HEK293 (cell line): ENCODE measurements around the gene LAMA2.

Experiments used
- ZBTB21 ChIP-seq: fragments of 450-650 bp; formaldehyde crosslinking; IDR thresholded peaks from 2 replicates; pipeline ENCODE4 v1.5.1; 2017; ENCODE audit warnings: missing biosample characterization, missing genetic modification characterization
- ZEB2 ChIP-seq: fragments of 450-650 bp; formaldehyde crosslinking; IDR thresholded peaks from 2 replicates; pipeline ENCODE4 v1.5.1; 2016; ENCODE audit warnings: missing biosample characterization, missing genetic modification characterization
- ZNF423 ChIP-seq: fragments of 450-650 bp; formaldehyde crosslinking; IDR thresholded peaks from 2 replicates; pipeline ENCODE4 v1.5.1; 2016; ENCODE audit warnings: missing biosample characterization, missing genetic modification characterization
- TF ChIP-seq, protein P1 (sequence below): fragments of 450-650 bp; formaldehyde crosslinking; IDR thresholded peaks from 2 replicates; pipeline ENCODE4 v1.5.1; 2016; ENCODE audit warnings: missing biosample characterization, missing genetic modification characterization
- TF ChIP-seq, protein P2 (sequence below): fragments of 450-650 bp; formaldehyde crosslinking; IDR thresholded peaks from 2 replicates; pipeline ENCODE4 v1.5.1; 2016; ENCODE audit warnings: missing biosample characterization, missing genetic modification characterization

DNA sequence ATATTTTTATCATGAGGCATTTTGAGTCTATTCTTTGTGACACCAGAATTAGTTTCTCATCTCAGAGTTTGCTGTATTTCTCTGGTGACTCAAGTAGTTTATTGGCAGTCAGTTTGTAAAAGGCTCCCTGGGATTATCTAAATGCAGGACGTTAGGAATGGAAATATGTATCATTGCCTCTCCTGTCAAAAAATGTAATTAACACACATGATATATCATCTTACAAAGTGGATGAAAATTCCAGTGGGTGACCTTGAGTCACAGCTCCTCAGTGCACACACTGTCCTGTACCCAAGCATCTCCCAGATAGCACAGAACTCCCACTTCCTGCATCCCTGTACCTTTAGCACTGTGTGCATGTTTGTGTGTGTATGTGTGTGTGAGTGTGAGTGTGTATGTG lies 258.6 kb downstream of the LAMA2 start:
- TF ChIP-seq, protein P1, sequence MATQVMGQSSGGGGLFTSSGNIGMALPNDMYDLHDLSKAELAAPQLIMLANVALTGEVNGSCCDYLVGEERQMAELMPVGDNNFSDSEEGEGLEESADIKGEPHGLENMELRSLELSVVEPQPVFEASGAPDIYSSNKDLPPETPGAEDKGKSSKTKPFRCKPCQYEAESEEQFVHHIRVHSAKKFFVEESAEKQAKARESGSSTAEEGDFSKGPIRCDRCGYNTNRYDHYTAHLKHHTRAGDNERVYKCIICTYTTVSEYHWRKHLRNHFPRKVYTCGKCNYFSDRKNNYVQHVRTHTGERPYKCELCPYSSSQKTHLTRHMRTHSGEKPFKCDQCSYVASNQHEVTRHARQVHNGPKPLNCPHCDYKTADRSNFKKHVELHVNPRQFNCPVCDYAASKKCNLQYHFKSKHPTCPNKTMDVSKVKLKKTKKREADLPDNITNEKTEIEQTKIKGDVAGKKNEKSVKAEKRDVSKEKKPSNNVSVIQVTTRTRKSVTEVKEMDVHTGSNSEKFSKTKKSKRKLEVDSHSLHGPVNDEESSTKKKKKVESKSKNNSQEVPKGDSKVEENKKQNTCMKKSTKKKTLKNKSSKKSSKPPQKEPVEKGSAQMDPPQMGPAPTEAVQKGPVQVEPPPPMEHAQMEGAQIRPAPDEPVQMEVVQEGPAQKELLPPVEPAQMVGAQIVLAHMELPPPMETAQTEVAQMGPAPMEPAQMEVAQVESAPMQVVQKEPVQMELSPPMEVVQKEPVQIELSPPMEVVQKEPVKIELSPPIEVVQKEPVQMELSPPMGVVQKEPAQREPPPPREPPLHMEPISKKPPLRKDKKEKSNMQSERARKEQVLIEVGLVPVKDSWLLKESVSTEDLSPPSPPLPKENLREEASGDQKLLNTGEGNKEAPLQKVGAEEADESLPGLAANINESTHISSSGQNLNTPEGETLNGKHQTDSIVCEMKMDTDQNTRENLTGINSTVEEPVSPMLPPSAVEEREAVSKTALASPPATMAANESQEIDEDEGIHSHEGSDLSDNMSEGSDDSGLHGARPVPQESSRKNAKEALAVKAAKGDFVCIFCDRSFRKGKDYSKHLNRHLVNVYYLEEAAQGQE (tag by site-specific recombination), result no peak
- TF ChIP-seq, protein P2, sequence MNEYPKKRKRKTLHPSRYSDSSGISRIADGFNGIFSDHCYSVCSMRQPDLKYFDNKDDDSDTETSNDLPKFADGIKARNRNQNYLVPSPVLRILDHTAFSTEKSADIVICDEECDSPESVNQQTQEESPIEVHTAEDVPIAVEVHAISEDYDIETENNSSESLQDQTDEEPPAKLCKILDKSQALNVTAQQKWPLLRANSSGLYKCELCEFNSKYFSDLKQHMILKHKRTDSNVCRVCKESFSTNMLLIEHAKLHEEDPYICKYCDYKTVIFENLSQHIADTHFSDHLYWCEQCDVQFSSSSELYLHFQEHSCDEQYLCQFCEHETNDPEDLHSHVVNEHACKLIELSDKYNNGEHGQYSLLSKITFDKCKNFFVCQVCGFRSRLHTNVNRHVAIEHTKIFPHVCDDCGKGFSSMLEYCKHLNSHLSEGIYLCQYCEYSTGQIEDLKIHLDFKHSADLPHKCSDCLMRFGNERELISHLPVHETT, result no peak
- TF ChIP-seq ZEB2 (tag by site-specific recombination) (no peak), ZBTB21 (tag by site-specific recombination) (no peak), ZNF423 (tag by site-specific recombination) (no peak)
